Adrenal gland (tissue), 12 donors: ENCODE measurements around the gene FSIP1. TPM values are rescaled to one million over a fixed set of nuclear protein-coding genes. Genes with fewer than 3 reads are reported as not detected.
A peak's percentile ranks its signal among the peaks of the same experiment; 100 is the strongest.

Experiments used
- DNase-seq, 7 donors: peaks; one replicate each; pipeline ENCODE4 v3.0.0-alpha.2; 2019 to 2020
- H3K27ac ChIP-seq, 5 donors: fragments of 200-600 bp; sonication (generic) in 4 of 5; 1 replicate in 3 of 5; 2 replicates in 2 of 5; pipeline versions ENCODE4 v1.5.1 to v1.8.0; 2016 to 2020; ENCODE audit warnings: mild to moderate bottlenecking in 1 of 5
- H3K27me3 ChIP-seq: fragments of 200-600 bp; 2 replicates; pipeline ENCODE4 v1.8.0; 2021
- H3K36me3 ChIP-seq, 2 donors: fragments of 200-600 bp; replicated peaks in 1 of 2; 1 replicate in 1 of 2; 2 replicates in 1 of 2; pipeline versions ENCODE4 v1.5.1 to v1.8.0; 2018 to 2022
- H3K4me1 ChIP-seq, 2 donors: fragments of 200-600 bp; replicated peaks in 1 of 2; 1 replicate in 1 of 2; 2 replicates in 1 of 2; pipeline versions ENCODE4 v1.5.1 to v1.8.0; 2018 to 2021
- H3K4me3 ChIP-seq, 4 donors: fragments of 200-600 bp; sonication (generic) in 3 of 4; one replicate each; pipeline ENCODE4 v1.5.1; 2016 to 2018
- H3K9me3 ChIP-seq, 3 donors: fragments of 200-600 bp; sonication (generic) in 1 of 3; replicated peaks in 1 of 3; 1 replicate in 2 of 3; 2 replicates in 1 of 3; pipeline versions ENCODE4 v1.5.1 to v1.8.0; 2016 to 2021
- POLR2A ChIP-seq, 2 donors: fragments of 450-650 bp; IDR thresholded peaks; one replicate each; pipeline ENCODE4 v1.6.1; 2017; ENCODE audit warnings: antibody characterized with exemption in 2 of 2, mild to moderate bottlenecking in 2 of 2, moderate library complexity in 1 of 2
- WGBS, 4 donors: extraction: QIAGEN DNeasy Blood & Tissue Kit in 2 of 4; methylation state at CpG; one replicate each; pipeline versions ENCODE4 v1.1.5 to v1.1.7; 2013 to 2017; 5-methylcytosine and 5-hydroxymethylcytosine counted together
- intact Hi-C, 2 donors: fragments of 100-400 bp; cut with DNase I; formaldehyde crosslinking; loops; one replicate each; pipeline versions ENCODE4 v1.14.1 to v1.15.0; 2022 to 2023
- polyA plus RNA-seq, 3 donors: library from polyadenylated mRNA; stranded (reverse); fragments of 200-250 nt in 2 of 3; fragments of 350-450 nt in 1 of 3; fragmentation: Illumina TruSeq in 1 of 3; extraction: RNeasy Lipid Tissue Mini Kit (QIAGEN cat#74804) in 1 of 3; gene quantifications; one replicate each; pipeline ENCODE4 v1.2.3, GENCODE V29; 2013 to 2014
- total RNA-seq, 9 donors: library from RNA; depleted of rRNA in 4 of 9; stranded (reverse); fragments of >200 nt in 4 of 9; fragments of 120-200 nt in 1 of 9; fragmentation: NEBNext Ultra II Directional in 1 of 9; extraction: Animal tissue kit (Norgen Biotek cat#: 25700) in 1 of 9; gene quantifications; one replicate each; pipeline versions ENCODE4 v1.1.0 to v1.2.4, GENCODE V29; 2013 to 2023
- TF ChIP-seq, protein P1 (sequence below), 6 experiments: fragments of 450-650 bp in 4 of 6; fragments of 200-600 bp in 2 of 6; sonication (generic) in 1 of 6; IDR thresholded peaks; 1 replicate in 5 of 6; 2 replicates in 1 of 6; pipeline versions ENCODE4 v1.5.1 to v1.8.0; 2016 to 2021; ENCODE audit warnings: antibody characterized with exemption in 6 of 6, mild to moderate bottlenecking in 2 of 6, moderate library complexity in 1 of 6
- donor health status: healthy with polysubstance abuse.
- donor health status: Bipolar disorder and iron deficiency.
- donor health status: DM: yes; HTN: yes; CAD: no.
- donor health status: DM: no; HTN: no; CAD: no.
- donor health status: DM: no; HTN: no; CAD: no.
- donor health status: DM: yes; HTN: yes; CAD: no.

FSIP1 gene
- total and polyA plus RNA-seq, 12 donors = 0.11 to 0.60 (median 0.25) TPM; not detected in 2

DNA sequence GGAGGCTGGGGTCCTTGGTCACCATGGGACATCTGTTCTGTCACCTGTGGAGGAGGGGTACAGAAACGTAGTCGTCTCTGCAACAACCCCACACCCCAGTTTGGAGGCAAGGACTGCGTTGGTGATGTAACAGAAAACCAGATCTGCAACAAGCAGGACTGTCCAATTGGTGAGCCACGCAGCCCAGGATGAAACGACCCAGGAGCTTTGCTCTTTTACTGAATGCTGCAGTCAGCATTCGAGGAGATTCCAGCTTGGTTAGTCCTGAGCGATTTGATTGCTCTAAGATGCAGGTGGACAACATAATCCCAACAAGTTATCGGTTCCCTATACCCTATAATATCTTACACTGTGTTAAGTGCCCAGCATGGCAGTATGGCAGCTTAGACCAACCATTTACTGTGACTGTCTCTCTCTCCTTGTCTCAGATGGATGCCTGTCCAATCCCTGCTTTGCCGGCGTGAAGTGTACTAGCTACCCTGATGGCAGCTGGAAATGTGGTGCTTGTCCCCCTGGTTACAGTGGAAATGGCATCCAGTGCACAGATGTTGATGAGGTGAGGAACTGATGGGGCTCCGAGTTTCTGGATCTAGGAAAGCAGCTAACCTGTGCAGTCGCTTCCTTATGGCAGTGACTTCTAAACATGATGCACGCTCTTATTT lies 194.0 kb downstream of the FSIP1 start:
- H3K27ac ChIP-seq = no peak overlapping the region
- WGBS, 4 donors = 83 to 91% (median 87%) methylated on average over 13 of the region's 13 CpGs
- H3K27me3 ChIP-seq = no peaks in the 10 kb centered on the region
- TF ChIP-seq, protein P1, sequence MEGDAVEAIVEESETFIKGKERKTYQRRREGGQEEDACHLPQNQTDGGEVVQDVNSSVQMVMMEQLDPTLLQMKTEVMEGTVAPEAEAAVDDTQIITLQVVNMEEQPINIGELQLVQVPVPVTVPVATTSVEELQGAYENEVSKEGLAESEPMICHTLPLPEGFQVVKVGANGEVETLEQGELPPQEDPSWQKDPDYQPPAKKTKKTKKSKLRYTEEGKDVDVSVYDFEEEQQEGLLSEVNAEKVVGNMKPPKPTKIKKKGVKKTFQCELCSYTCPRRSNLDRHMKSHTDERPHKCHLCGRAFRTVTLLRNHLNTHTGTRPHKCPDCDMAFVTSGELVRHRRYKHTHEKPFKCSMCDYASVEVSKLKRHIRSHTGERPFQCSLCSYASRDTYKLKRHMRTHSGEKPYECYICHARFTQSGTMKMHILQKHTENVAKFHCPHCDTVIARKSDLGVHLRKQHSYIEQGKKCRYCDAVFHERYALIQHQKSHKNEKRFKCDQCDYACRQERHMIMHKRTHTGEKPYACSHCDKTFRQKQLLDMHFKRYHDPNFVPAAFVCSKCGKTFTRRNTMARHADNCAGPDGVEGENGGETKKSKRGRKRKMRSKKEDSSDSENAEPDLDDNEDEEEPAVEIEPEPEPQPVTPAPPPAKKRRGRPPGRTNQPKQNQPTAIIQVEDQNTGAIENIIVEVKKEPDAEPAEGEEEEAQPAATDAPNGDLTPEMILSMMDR (IDR thresholded peaks at IDR 0.05) = no peak
- peak in 1 of 2 donors; percentile 11 for TF ChIP-seq POLR2A (IDR thresholded peaks at IDR 0.05)
- no peaks in the 10 kb centered on the region for H3K4me1 ChIP-seq
- DNase-seq = no peak
- H3K9me3 ChIP-seq = no peaks in the 10 kb centered on the region
- intact Hi-C loops = loop anchor here in 1 of 2 donors (5.0 to 10.0 kb wide), 2 partner anchors 274 to 401 kb away; no protein-coding TSS in a partner anchor
- H3K36me3 ChIP-seq = peaks cover 0 to 86% of the 10 kb centered on the region in 2 donors
- no peak overlapping the region for H3K4me3 ChIP-seq

DNA sequence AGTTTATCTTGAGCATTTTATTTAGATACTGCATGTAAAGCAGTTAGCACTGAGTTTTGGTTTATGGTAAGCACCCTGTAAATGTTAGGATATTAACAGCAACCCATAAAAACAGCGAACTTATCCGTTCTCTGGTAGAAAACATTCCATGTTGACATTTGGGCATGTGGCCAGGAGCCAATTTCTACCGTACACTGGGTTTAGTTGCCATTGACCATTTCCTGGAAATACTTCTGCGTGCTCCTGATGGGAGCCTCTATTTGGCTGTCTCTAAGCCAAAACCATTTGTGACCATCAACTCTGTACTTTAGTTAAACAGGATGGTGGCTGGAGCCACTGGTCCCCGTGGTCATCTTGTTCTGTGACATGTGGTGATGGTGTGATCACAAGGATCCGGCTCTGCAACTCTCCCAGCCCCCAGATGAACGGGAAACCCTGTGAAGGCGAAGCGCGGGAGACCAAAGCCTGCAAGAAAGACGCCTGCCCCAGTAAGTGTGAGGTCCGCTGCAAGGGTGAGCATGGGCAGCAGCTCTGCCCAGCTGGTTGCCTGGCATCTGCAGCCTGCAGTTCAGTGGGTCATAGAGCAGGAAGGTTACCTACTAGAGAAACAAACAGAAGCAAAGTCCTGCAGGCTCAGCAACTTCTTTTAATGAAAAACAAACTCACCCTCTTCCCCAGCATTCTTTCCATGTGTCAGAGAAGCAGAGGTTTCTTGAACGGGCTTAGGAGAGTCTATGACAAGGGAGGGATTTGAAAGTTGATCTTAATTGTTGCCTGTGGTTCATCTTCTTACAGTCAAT lies 194.7 kb downstream of the FSIP1 start:
- H3K4me3 ChIP-seq = no peak overlapping the region
- H3K27me3 ChIP-seq = no peaks in the 10 kb centered on the region
- peak in 1 of 2 donors; percentile 28 for TF ChIP-seq POLR2A (IDR thresholded peaks at IDR 0.05)
- TF ChIP-seq, protein P1 (IDR thresholded peaks at IDR 0.05) = no peak
- no peaks in the 10 kb centered on the region for H3K4me1 ChIP-seq
- DNase-seq = peak in 1 of 7 donors; percentile 30
- H3K9me3 ChIP-seq = no peaks in the 10 kb centered on the region
- no peak overlapping the region for H3K27ac ChIP-seq
- intact Hi-C loops = loop anchor here in 1 of 2 donors (5.0 to 10.0 kb wide), 2 partner anchors 273 to 401 kb away; no protein-coding TSS in a partner anchor
- 76 to 83% (median 82%) methylated on average over 12 to 13 of the region's 13 CpGs for WGBS, 4 donors
- H3K36me3 ChIP-seq = peaks cover 0 to 86% of the 10 kb centered on the region in 2 donors

DNA sequence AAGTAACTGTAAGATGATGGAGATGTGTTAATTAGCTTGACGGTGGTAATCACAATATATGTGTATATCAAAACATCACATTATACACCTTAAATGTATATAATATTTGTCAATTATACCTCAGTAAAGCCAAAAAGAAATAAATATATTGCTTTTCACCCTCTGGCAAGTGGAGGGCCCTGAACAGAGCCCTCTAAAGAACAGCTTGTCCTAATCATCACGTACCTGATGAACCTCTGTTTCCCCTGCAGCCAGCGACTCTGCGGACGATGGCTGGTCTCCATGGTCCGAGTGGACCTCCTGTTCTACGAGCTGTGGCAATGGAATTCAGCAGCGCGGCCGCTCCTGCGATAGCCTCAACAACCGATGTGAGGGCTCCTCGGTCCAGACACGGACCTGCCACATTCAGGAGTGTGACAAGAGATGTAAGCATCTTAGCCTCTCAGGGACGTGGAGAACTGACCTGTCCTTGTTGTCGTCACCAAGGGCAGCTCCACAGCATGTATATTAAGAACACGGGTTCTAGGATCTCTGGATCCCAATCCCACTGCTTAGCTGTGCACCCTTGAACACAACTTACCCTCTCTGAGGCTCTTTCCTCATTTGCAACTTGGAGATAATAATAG lies 195.4 kb downstream of the FSIP1 start:
- Histone ChIP-seq H3K36me3 (peaks cover 0 to 87% of the 10 kb centered on the region in 2 donors), H3K9me3 (no peaks in the 10 kb centered on the region), H3K27me3 (no peaks in the 10 kb centered on the region), H3K4me3 (no peak overlapping the region), H3K27ac (peak overlapping the region in 1 of 5 donors; percentile 2), H3K4me1 (no peaks in the 10 kb centered on the region)
- intact Hi-C loops = loop anchor here in 1 of 2 donors (5.0 to 10.0 kb wide), 2 partner anchors 272 to 400 kb away; no protein-coding TSS in a partner anchor
- no peak for TF ChIP-seq POLR2A (IDR thresholded peaks at IDR 0.05)
- WGBS, 4 donors = 85 to 89% (median 88%) methylated on average over 16 to 17 of the region's 17 CpGs
- DNase-seq = peak in 1 of 7 donors; percentile 50

DNA sequence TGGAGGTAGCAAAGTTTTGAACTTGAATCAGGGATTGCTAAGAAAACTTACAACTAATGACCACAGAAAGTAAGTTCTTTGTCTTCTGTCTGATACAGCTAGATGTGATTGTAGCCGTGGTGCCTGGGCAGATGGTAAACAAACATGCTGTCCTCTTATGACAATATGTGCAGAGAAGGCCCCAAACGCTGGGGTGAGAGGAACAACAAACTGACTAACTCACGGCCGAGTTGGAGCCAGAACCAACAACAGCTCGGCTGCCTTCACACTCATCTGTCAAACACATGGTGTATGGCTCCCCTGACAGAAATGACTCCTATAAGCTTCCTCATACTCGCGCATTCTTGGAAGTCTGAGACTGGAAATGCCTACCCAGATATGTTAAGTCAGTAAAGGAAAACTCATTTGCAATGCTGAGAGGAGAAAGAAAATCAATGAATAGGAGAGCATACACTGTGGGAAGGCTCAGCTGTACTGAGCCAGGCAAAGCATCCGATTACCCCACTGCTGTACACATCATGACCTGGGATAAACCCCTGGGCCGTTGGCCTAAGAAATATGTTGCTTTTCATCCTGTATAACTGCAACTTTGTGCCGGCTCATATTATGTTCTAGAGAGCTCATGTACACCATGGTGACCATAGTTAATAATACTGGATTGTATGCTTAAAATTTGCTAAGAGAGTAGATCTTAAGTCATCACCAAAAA lies 196.1 kb downstream of the FSIP1 start:
- no peaks in the 10 kb centered on the region for H3K27me3 ChIP-seq
- peaks cover 0 to 85% of the 10 kb centered on the region in 2 donors for H3K36me3 ChIP-seq
- peak overlapping the region in 1 of 5 donors; percentile 2 for H3K27ac ChIP-seq
- 52 to 66% (median 64%) methylated on average over 10 of the region's 10 CpGs for WGBS, 4 donors
- intact Hi-C loops = loop anchor here in 1 of 2 donors (5.0 to 10.0 kb wide), 2 partner anchors 272 to 399 kb away; no protein-coding TSS in a partner anchor
- TF ChIP-seq POLR2A (IDR thresholded peaks at IDR 0.05) = peak in 1 of 2 donors; percentile 33
- TF ChIP-seq, protein P1 (IDR thresholded peaks at IDR 0.05) = no peak
- no peak for DNase-seq
- no peak overlapping the region for H3K4me3 ChIP-seq
- H3K9me3 ChIP-seq = no peaks in the 10 kb centered on the region
- no peaks in the 10 kb centered on the region for H3K4me1 ChIP-seq
